Measurements from ENCODE around the gene SHKBP1.

DNA sequence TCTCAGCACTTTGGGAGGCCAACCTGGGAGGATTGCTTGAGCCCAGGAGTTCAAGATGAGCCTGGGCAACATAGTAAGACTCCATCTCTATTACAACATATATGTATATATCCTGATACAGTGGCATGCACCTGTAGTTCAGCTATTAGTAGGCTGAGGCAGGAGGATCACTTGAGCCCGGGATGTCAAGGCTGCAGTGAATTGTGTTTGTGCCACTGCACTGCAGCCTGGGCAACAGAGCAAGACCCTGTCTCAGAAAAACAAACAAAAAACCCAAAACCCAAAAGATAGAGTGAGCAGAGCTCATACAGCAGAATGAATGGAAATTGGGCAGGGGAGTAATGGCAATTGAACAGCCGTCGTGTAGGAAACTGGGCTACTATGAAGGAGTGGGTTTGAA, 17.3 kb upstream of the SHKBP1 start:
- TF ChIP-seq EGR1 (conservative IDR thresholded peaks at IDR 0.05) (no peak), PHB (CRISPR knock-in tag; IDR thresholded peaks at IDR 0.05) (no peak), HSF4 (CRISPR knock-in tag; IDR thresholded peaks at IDR 0.05; ENCODE audit: borderline replicate concordance) (no peak), BACH1 (tag; IDR thresholded peaks at IDR 0.05) (no peak), SMAD2 (IDR thresholded peaks at IDR 0.05; ENCODE audit: low read depth, low read length) (no peak), MYNN (IDR thresholded peaks at IDR 0.05) (no peak), MYNN (CRISPR knock-in tag; IDR thresholded peaks at IDR 0.05) (no peak), ESRRA (IDR thresholded peaks at IDR 0.05; ENCODE audit: borderline replicate concordance, low read depth) (no peak), RAD21 (CRISPR knock-in tag; conservative IDR thresholded peaks at IDR 0.05 in 1 of 2, IDR thresholded peaks at IDR 0.05 in 1 of 2) (no peak), MTA2 (IDR thresholded peaks at IDR 0.05; ENCODE audit: low read depth) (no peak), NEUROD1 (IDR thresholded peaks at IDR 0.05; ENCODE audit: borderline replicate concordance, low read depth, low read length, partially characterized antibody) (no peak)
- TF ChIP-seq, protein P1, sequence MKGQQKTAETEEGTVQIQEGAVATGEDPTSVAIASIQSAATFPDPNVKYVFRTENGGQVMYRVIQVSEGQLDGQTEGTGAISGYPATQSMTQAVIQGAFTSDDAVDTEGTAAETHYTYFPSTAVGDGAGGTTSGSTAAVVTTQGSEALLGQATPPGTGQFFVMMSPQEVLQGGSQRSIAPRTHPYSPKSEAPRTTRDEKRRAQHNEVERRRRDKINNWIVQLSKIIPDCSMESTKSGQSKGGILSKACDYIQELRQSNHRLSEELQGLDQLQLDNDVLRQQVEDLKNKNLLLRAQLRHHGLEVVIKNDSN (CRISPR knock-in tag; IDR thresholded peaks at IDR 0.05) = no peak
- TF ChIP-seq, protein P2, sequence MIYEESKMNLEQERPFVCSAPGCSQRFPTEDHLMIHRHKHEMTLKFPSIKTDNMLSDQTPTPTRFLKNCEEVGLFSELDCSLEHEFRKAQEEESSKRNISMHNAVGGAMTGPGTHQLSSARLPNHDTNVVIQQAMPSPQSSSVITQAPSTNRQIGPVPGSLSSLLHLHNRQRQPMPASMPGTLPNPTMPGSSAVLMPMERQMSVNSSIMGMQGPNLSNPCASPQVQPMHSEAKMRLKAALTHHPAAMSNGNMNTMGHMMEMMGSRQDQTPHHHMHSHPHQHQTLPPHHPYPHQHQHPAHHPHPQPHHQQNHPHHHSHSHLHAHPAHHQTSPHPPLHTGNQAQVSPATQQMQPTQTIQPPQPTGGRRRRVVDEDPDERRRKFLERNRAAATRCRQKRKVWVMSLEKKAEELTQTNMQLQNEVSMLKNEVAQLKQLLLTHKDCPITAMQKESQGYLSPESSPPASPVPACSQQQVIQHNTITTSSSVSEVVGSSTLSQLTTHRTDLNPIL (CRISPR knock-in tag; IDR thresholded peaks at IDR 0.05) = no peak

All from K562 (cell line).